Pancreas (tissue), 10 donors: ENCODE data around the gene PCK2. TPM values are rescaled to one million over a fixed set of nuclear protein-coding genes. Genes with fewer than 3 reads are reported as not detected.
A peak's percentile ranks its signal among the peaks of the same experiment; 100 is the strongest.

Experiments
- ATAC-seq, 4 donors: fragments of 200-7000 bp; cut with Tn5 transposase; one replicate each; pipeline versions ENCODE4 v1.8.0 to v1.9.1; 2020; ENCODE audit warnings: mild to moderate bottlenecking in 4 of 4, moderate library complexity in 4 of 4
- DNase-seq, 6 donors: peaks; one replicate each; pipeline ENCODE4 v3.0.0-alpha.2; 2020
- FAIRE-seq: peaks from 2 replicates; lab custom pipeline; 2012; peaks lifted over from hg19 to GRCh38; lab: Jason Lieb, UNC
- H3K27ac ChIP-seq, 4 donors: fragments of 200-600 bp; sonication (generic); 1 replicate in 3 of 4; 2 replicates in 1 of 4; pipeline versions ENCODE4 v1.5.0 to v1.8.0; 2020
- H3K27me3 ChIP-seq, 4 donors: fragments of 200-600 bp; one replicate each; pipeline ENCODE4 v1.8.0; 2021
- H3K36me3 ChIP-seq, 3 donors: fragments of 200-600 bp; sonication (generic) in 1 of 3; one replicate each; pipeline versions ENCODE4 v1.5.0 to v1.8.0; 2020 to 2021
- H3K4me1 ChIP-seq, 3 donors: fragments of 200-600 bp; one replicate each; pipeline ENCODE4 v1.8.0; 2021
- H3K4me3 ChIP-seq, 4 donors: fragments of 200-600 bp; sonication (generic) in 2 of 4; one replicate each; pipeline versions ENCODE4 v1.5.0 to v1.8.0; 2020 to 2021
- H3K9me3 ChIP-seq, 4 donors: fragments of 200-600 bp; one replicate each; pipeline ENCODE4 v1.8.0; 2021
- CTCF ChIP-seq, 4 donors: fragments of 200-600 bp; sonication (generic) in 3 of 4; IDR thresholded peaks; one replicate each; pipeline versions ENCODE4 v1.5.0 to v1.8.0; 2021; ENCODE audit warnings: antibody characterized with exemption in 4 of 4
- WGBS, 2 donors: extraction: QIAGEN DNeasy Blood & Tissue Kit; methylation state at CpG; one replicate each; pipeline ENCODE4 v1.1.7; 2013; 5-methylcytosine and 5-hydroxymethylcytosine counted together
- intact Hi-C, 3 donors: fragments of 100-400 bp; cut with DNase I; formaldehyde crosslinking; loops; one replicate each; pipeline versions ENCODE4 v1.11.1 to v1.14.2; 2022
- polyA plus RNA-seq, 2 donors: library from polyadenylated mRNA; stranded (reverse); fragments of 200-250 nt; gene quantifications; one replicate each; pipeline ENCODE4 v1.2.3, GENCODE V29; 2013
- total RNA-seq, 6 donors: library from RNA; stranded (reverse); fragmentation: NEBNext Ultra II Directional in 4 of 6; extraction: Animal tissue kit (Norgen Biotek cat#: 25700) in 4 of 6; gene quantifications; one replicate each; pipeline versions ENCODE4 v1.2.1 to v1.2.4, GENCODE V29; 2021 to 2023
- donor health status: healthy with polysubstance abuse.
- donor health status: DM: no; HTN: no; CAD: no; lungs with moderate emphysema.
- donor health status: DM: no; HTN: no; CAD: no.
- donor health status: control.
- donor health status: control.
- donor health status: Bipolar disorder and iron deficiency.
- donor health status: DM: yes; HTN: yes; CAD: no.
- donor health status: DM: no; HTN: no; CAD: no.
- donor health status: DM: no; HTN: no; CAD: no.
- donor health status: DM: yes; HTN: yes; CAD: no.

PCK2 gene
- total and polyA plus RNA-seq, 8 donors = 12.8 to 146 (median 21.0) TPM

- H3K27me3 ChIP-seq = no peaks in the 10 kb centered on the region
- TF ChIP-seq CTCF (IDR thresholded peaks at IDR 0.05) = no peak
- WGBS, 2 donors = 57 to 61% methylated on average over 20 of the region's 20 CpGs
- intact Hi-C loops = no loop called here
- no peak overlapping the region for H3K27ac ChIP-seq
- no peaks in the 10 kb centered on the region for H3K9me3 ChIP-seq
- H3K4me3 ChIP-seq = peak overlapping the region in 2 of 4 donors; percentile 53 to 70
- DNase-seq (peak in 1 of 6 donors; percentile 52), ATAC-seq (no peak), FAIRE-seq (no peak)
- no peaks in the 10 kb centered on the region for H3K36me3 ChIP-seq
- peaks cover 0 to 6% (median 0%) of the 10 kb centered on the region in 3 donors for H3K4me1 ChIP-seq
Measured at GRCh38 chr14:24052656-24053547, 41.2 kb upstream of the PCK2 start.

GRCh38 chr14:24053548-24054323 is 40.4 kb upstream of the PCK2 start:
- WGBS, 2 donors = 74 to 84% methylated on average over 9 to 10 of the region's 10 CpGs
- no peaks in the 10 kb centered on the region for H3K36me3 ChIP-seq
- H3K27me3 ChIP-seq = no peaks in the 10 kb centered on the region
- intact Hi-C loops = no loop called here
- DNase-seq (peak in 1 of 6 donors; percentile 13), FAIRE-seq (no peak), ATAC-seq (no peak)
- H3K4me3 ChIP-seq = no peak overlapping the region
- no peak for TF ChIP-seq CTCF (IDR thresholded peaks at IDR 0.05)
- no peaks in the 10 kb centered on the region for H3K9me3 ChIP-seq
- H3K4me1 ChIP-seq = peaks cover 0 to 9% (median 0%) of the 10 kb centered on the region in 3 donors
- no peak overlapping the region for H3K27ac ChIP-seq

- Histone ChIP-seq H3K4me3 (no peak overlapping the region), H3K27ac (no peak overlapping the region), H3K4me1 (peaks cover 0 to 9% (median 0%) of the 10 kb centered on the region in 3 donors), H3K9me3 (no peaks in the 10 kb centered on the region), H3K27me3 (no peaks in the 10 kb centered on the region), H3K36me3 (no peaks in the 10 kb centered on the region)
- no peak for TF ChIP-seq CTCF (IDR thresholded peaks at IDR 0.05)
- ATAC-seq = no peak
- WGBS, 2 donors = 82% methylated on average over 6 of the region's 6 CpGs
- intact Hi-C loops = no loop called here
- no peak for DNase-seq
- FAIRE-seq = no peak
Measured at GRCh38 chr14:24054324-24054641, 39.8 kb upstream of the PCK2 start.

- FAIRE-seq (no peak), DNase-seq (no peak), ATAC-seq (no peak)
- intact Hi-C loops = loop anchor here in 2 of 3 donors (5.0 kb wide), 1 partner anchor 38 kb away; the partner anchor contains the start of gene PCK2 (in 2 of the 2)
- H3K9me3 ChIP-seq = no peaks in the 10 kb centered on the region
- 87 to 94% methylated on average over 9 of the region's 9 CpGs for WGBS, 2 donors
- H3K27me3 ChIP-seq = no peaks in the 10 kb centered on the region
- H3K4me1 ChIP-seq = peaks cover 0 to 9% (median 0%) of the 10 kb centered on the region in 3 donors
- no peaks in the 10 kb centered on the region for H3K36me3 ChIP-seq
- no peak overlapping the region for H3K4me3 ChIP-seq
- H3K27ac ChIP-seq = no peak overlapping the region
- no peak for TF ChIP-seq CTCF (IDR thresholded peaks at IDR 0.05)
Measured at GRCh38 chr14:24054646-24055045, 39.5 kb upstream of the PCK2 start.
